K562 (cell line): ENCODE measurements around the gene HOXD12. TPM values are rescaled to one million over a fixed set of nuclear protein-coding genes. Genes with fewer than 3 reads are reported as not detected.
A peak's percentile ranks its signal among the peaks of the same experiment; 100 is the strongest.

Experiments used
- CEBPB ChIP-seq: fragments of 450-650 bp; IDR thresholded peaks from 2 replicates; pipeline ENCODE4 v1.6.1; 2016; ENCODE audit warnings: missing genetic modification characterization, missing compliant biosample characterization
- CSDE1 ChIP-seq, 2 experiments: fragments of 450-650 bp; IDR thresholded peaks; 2 replicates each; pipeline ENCODE4 v1.6.1; 2016; ENCODE audit warnings: mild to moderate bottlenecking in 1 of 2
- ELF1 ChIP-seq: fragments of 200-800 bp; sonication (Bioruptor generic); IDR thresholded peaks from 2 replicates; pipeline ENCODE4 v1.6.1; 2016; ENCODE audit warnings: missing genetic modification characterization, missing compliant biosample characterization
- KLF10 ChIP-seq: fragments of 250-450 bp; sonication (Bioruptor Pico); IDR thresholded peaks from 2 replicates; pipeline ENCODE4 v1.6.1; 2021; ENCODE audit warnings: matching md5 sums
- RBFOX2 ChIP-seq: fragments of 200-400 bp; formaldehyde crosslinking; IDR thresholded peaks from 2 replicates; pipeline ENCODE4 v1.6.1; 2017; ENCODE audit warnings: low read depth, mild to moderate bottlenecking, low read length, moderate library complexity
- TGIF2 ChIP-seq: sonication (generic); formaldehyde crosslinking; IDR thresholded peaks from 2 replicates; pipeline ENCODE4 v1.8.1; 2022; ENCODE audit warnings: mild to moderate bottlenecking, missing genetic modification reagents, moderate library complexity
- polyA plus RNA-seq, 8 experiments: library from polyadenylated mRNA; depleted of rRNA in 4 of 8; stranded (reverse) in 5 of 8; unstranded in 3 of 8; fragments of >200 nt; fragmentation: Nextera tagmentation in 2 of 8; fragmentation: Illumina TruSeq in 1 of 8; extraction: Ambion mirVana in 2 of 8; extraction: Trizol in 1 of 8; gene quantifications; 2 replicates each; pipeline versions ENCODE4 v1.2.1 to v1.2.3, GENCODE V29; 2011 to 2014; ENCODE audit warnings: inconsistent platforms in 1 of 8, missing spikeins in 1 of 8
- total RNA-seq, 7 experiments: library from RNA; depleted of rRNA in 6 of 7; stranded (reverse); fragments of >200 nt in 6 of 7; fragmentation: Illumina TruSeq in 2 of 7; extraction: Trizol in 2 of 7; gene quantifications; 2 replicates each; pipeline versions ENCODE4 v1.2.1 to v1.2.3, GENCODE V29; 2011 to 2021; ENCODE audit warnings: low replicate concordance in 1 of 7
- TF ChIP-seq, protein P1 (sequence below): fragments of 450-650 bp; IDR thresholded peaks from 2 replicates; pipeline ENCODE4 v1.6.1; 2016; ENCODE audit warnings: mild to moderate bottlenecking, moderate library complexity
- TF ChIP-seq, protein P2 (sequence below): sonication (generic); formaldehyde crosslinking; IDR thresholded peaks from 2 replicates; pipeline ENCODE4 v1.8.0; 2023; ENCODE audit warnings: missing genetic modification reagents, mild to moderate bottlenecking, borderline replicate concordance

The HOXD12 gene
- total and polyA plus RNA-seq, 9 of the 15 experiments (the other 6 are each of a cell fraction or from before 2014, with no cell fraction given) = not detected

GRCh38 chr2:176066645-176067588 is 32.7 kb upstream of the HOXD12 start (continued):
- TF ChIP-seq, protein P1, sequence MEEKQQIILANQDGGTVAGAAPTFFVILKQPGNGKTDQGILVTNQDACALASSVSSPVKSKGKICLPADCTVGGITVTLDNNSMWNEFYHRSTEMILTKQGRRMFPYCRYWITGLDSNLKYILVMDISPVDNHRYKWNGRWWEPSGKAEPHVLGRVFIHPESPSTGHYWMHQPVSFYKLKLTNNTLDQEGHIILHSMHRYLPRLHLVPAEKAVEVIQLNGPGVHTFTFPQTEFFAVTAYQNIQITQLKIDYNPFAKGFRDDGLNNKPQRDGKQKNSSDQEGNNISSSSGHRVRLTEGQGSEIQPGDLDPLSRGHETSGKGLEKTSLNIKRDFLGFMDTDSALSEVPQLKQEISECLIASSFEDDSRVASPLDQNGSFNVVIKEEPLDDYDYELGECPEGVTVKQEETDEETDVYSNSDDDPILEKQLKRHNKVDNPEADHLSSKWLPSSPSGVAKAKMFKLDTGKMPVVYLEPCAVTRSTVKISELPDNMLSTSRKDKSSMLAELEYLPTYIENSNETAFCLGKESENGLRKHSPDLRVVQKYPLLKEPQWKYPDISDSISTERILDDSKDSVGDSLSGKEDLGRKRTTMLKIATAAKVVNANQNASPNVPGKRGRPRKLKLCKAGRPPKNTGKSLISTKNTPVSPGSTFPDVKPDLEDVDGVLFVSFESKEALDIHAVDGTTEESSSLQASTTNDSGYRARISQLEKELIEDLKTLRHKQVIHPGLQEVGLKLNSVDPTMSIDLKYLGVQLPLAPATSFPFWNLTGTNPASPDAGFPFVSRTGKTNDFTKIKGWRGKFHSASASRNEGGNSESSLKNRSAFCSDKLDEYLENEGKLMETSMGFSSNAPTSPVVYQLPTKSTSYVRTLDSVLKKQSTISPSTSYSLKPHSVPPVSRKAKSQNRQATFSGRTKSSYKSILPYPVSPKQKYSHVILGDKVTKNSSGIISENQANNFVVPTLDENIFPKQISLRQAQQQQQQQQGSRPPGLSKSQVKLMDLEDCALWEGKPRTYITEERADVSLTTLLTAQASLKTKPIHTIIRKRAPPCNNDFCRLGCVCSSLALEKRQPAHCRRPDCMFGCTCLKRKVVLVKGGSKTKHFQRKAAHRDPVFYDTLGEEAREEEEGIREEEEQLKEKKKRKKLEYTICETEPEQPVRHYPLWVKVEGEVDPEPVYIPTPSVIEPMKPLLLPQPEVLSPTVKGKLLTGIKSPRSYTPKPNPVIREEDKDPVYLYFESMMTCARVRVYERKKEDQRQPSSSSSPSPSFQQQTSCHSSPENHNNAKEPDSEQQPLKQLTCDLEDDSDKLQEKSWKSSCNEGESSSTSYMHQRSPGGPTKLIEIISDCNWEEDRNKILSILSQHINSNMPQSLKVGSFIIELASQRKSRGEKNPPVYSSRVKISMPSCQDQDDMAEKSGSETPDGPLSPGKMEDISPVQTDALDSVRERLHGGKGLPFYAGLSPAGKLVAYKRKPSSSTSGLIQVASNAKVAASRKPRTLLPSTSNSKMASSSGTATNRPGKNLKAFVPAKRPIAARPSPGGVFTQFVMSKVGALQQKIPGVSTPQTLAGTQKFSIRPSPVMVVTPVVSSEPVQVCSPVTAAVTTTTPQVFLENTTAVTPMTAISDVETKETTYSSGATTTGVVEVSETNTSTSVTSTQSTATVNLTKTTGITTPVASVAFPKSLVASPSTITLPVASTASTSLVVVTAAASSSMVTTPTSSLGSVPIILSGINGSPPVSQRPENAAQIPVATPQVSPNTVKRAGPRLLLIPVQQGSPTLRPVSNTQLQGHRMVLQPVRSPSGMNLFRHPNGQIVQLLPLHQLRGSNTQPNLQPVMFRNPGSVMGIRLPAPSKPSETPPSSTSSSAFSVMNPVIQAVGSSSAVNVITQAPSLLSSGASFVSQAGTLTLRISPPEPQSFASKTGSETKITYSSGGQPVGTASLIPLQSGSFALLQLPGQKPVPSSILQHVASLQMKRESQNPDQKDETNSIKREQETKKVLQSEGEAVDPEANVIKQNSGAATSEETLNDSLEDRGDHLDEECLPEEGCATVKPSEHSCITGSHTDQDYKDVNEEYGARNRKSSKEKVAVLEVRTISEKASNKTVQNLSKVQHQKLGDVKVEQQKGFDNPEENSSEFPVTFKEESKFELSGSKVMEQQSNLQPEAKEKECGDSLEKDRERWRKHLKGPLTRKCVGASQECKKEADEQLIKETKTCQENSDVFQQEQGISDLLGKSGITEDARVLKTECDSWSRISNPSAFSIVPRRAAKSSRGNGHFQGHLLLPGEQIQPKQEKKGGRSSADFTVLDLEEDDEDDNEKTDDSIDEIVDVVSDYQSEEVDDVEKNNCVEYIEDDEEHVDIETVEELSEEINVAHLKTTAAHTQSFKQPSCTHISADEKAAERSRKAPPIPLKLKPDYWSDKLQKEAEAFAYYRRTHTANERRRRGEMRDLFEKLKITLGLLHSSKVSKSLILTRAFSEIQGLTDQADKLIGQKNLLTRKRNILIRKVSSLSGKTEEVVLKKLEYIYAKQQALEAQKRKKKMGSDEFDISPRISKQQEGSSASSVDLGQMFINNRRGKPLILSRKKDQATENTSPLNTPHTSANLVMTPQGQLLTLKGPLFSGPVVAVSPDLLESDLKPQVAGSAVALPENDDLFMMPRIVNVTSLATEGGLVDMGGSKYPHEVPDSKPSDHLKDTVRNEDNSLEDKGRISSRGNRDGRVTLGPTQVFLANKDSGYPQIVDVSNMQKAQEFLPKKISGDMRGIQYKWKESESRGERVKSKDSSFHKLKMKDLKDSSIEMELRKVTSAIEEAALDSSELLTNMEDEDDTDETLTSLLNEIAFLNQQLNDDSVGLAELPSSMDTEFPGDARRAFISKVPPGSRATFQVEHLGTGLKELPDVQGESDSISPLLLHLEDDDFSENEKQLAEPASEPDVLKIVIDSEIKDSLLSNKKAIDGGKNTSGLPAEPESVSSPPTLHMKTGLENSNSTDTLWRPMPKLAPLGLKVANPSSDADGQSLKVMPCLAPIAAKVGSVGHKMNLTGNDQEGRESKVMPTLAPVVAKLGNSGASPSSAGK = peak; percentile 78
- TF ChIP-seq KLF10 (CRISPR knock-in tag) = no peak
- TF ChIP-seq CSDE1 (IDR thresholded peaks at IDR 0.05) = no peak
- no peak for TF ChIP-seq CEBPB
- TF ChIP-seq ELF1 (tag) = peak; percentile 39; the same call in 1 of the 2 replicates
- TF ChIP-seq TGIF2 = peak; percentile 68; the same call in 1 of the 2 replicates
- TF ChIP-seq, protein P2, sequence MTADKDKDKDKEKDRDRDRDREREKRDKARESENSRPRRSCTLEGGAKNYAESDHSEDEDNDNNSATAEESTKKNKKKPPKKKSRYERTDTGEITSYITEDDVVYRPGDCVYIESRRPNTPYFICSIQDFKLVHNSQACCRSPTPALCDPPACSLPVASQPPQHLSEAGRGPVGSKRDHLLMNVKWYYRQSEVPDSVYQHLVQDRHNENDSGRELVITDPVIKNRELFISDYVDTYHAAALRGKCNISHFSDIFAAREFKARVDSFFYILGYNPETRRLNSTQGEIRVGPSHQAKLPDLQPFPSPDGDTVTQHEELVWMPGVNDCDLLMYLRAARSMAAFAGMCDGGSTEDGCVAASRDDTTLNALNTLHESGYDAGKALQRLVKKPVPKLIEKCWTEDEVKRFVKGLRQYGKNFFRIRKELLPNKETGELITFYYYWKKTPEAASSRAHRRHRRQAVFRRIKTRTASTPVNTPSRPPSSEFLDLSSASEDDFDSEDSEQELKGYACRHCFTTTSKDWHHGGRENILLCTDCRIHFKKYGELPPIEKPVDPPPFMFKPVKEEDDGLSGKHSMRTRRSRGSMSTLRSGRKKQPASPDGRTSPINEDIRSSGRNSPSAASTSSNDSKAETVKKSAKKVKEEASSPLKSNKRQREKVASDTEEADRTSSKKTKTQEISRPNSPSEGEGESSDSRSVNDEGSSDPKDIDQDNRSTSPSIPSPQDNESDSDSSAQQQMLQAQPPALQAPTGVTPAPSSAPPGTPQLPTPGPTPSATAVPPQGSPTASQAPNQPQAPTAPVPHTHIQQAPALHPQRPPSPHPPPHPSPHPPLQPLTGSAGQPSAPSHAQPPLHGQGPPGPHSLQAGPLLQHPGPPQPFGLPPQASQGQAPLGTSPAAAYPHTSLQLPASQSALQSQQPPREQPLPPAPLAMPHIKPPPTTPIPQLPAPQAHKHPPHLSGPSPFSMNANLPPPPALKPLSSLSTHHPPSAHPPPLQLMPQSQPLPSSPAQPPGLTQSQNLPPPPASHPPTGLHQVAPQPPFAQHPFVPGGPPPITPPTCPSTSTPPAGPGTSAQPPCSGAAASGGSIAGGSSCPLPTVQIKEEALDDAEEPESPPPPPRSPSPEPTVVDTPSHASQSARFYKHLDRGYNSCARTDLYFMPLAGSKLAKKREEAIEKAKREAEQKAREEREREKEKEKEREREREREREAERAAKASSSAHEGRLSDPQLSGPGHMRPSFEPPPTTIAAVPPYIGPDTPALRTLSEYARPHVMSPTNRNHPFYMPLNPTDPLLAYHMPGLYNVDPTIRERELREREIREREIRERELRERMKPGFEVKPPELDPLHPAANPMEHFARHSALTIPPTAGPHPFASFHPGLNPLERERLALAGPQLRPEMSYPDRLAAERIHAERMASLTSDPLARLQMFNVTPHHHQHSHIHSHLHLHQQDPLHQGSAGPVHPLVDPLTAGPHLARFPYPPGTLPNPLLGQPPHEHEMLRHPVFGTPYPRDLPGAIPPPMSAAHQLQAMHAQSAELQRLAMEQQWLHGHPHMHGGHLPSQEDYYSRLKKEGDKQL (CRISPR knock-in tag) = 0 out of 2 replicates have a peak, but pooled peaks have one; percentile 29
- 0 out of 2 replicates have a peak, but pooled peaks have one; percentile 42 for TF ChIP-seq RBFOX2
